HG02884 (cell line): ENCODE results near the gene ASB16.

Experiments
- ATAC-seq: cut with Tn5 transposase; IDR thresholded peaks from one replicate; pipeline ENCODE4 v1.9.1; 2021; ENCODE audit warnings: mild to moderate bottlenecking, moderate library complexity; ENCODE audit not compliant: unreplicated experiment

ASB16 gene

DNA sequence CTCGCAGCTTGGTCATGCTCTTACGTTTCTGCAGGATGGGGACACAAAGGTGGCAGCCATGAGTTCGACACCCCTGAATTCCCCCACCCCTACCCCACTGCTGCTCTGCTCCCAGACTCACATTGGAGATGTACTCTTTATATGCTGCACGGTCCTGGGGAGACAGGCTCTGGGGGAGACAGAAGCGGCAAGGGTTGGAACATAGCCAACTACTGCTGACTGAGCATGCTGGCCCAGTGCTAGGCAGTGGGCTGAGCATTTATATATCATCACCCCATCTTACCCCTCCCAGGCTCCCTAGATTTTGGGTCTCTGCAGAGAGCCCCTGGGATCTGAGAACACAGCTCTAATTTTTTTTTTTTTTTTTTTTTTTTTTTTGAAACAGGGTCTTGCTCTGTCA, 37.2 kb downstream of the ASB16 start:
- ATAC-seq: no peak

- peak; percentile 26 for ATAC-seq
Measured at GRCh38 chr17:44209786-44210341, 39.4 kb downstream of the ASB16 start.

DNA sequence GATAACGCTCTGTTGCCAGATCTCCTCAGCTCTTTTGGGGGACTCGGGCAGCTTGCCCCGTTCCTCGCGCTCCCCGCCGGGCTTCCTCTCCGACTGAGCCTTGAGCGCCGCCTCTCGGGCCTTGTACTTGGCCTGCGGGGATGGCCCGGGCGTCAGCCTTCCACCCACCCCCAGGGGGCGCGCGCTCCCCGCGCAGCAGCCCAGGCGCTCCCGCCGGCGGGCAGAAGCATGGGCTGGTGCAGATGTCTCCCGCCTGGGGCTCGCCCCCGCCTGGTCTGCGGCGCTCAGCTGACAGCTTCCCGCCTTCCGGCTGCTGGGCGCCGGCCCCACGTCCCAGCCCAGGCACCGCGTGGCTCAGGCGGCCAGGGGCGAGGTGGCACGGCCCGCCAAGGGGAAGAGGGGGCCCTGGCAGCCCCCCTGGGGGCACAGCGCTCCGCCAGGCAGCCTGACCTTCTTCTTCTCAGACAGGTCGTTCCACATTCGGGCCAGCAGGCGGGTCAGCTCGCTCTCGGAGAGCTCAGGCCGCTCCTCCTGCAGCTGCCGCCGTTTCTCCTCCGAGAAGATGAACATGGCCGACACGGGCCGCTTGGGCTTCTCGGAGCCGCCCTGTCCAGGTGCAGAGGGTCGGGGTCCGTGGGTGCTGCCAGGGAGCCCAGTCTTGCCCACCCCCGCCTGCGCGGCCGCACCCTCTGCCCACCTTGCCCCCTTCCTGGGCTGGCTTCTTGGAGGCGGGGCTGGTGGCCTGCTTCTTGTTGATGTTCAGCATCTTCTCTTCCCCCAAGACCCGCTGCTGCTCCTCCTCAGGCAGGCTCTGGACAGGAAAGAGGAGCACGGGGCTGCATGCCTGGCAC, 40.1 kb downstream of the ASB16 start:
- ATAC-seq: peak; percentile 76

- no peak for ATAC-seq
Measured at GRCh38 chr17:44211281-44212265, 41.1 kb downstream of the ASB16 start.

DNA sequence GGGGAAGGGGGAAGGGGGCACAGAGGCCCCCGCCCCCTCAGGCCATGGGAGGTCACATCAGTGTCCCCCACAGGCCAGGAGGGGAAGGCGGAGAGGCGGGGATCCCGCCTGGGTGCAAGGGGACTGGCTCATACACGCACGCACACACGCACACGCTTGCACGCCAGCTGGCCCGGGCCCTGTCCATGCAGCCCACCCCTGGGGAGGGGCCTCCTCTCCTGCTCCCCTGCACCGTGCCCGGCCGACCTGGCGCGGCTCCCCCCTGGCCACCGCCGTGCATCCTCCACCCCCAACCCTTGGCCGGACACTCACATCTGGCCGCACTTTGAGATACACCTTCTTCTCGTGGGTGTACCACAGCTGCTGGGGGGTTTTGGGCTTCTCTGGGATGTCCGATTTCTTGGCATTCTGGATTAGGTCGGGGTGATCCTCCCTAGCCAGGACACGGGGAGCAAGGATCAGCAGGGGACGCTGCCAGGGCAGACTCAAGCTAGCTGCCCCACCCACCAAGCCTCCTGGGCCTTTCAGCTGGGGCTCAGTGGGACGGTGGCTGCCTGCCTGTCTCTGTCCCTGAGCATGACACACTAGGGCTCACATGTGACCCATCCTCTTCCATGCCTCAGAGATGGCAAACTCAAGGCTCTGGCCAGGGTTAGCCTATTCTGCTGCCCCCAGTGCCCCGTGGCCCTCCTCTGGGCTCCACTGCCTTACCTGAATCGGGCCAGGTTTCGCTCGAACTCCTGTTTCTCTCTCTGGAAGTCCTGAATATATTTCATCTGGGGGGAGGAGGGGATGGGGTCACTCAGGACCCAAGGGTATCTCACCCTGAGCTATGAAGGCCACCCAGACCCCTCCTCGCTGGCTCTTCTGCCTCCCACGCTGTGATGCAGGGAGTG, 42.3 kb downstream of the ASB16 start:
- no peak for ATAC-seq

- ATAC-seq: no peak
Measured at GRCh38 chr17:44213403-44214229, 43.1 kb downstream of the ASB16 start.

- ATAC-seq: no peak
Measured at GRCh38 chr17:44214230-44214494, 43.7 kb downstream of the ASB16 start.

GRCh38 chr17:44214896-44215295, 44.4 kb downstream of the ASB16 start:
- no peak for ATAC-seq

- no peak for ATAC-seq
Measured at GRCh38 chr17:44216173-44216572, 45.7 kb downstream of the ASB16 start.

DNA sequence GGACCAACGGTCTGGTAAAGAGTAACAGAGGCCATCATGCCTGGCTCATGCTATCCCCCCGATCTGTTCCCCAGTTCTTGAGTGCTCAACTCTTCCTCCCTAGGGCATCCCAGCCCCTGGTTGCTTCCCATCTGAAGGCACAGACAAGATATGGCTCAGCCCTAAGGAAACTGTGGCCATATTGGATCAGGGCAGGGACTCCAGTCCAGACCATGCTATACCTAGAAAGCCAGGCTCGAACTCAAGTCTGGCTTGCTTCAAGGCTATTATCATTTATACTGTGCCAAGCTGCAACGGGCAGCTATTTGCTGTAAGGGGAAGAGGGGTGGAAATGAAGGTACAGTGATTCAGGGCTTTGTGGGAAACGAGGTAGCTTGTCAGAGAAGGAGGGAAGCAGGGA, 46.2 kb downstream of the ASB16 start:
- no peak for ATAC-seq

- no peak for ATAC-seq
Measured at GRCh38 chr17:44217738-44218343, 47.3 kb downstream of the ASB16 start.

DNA sequence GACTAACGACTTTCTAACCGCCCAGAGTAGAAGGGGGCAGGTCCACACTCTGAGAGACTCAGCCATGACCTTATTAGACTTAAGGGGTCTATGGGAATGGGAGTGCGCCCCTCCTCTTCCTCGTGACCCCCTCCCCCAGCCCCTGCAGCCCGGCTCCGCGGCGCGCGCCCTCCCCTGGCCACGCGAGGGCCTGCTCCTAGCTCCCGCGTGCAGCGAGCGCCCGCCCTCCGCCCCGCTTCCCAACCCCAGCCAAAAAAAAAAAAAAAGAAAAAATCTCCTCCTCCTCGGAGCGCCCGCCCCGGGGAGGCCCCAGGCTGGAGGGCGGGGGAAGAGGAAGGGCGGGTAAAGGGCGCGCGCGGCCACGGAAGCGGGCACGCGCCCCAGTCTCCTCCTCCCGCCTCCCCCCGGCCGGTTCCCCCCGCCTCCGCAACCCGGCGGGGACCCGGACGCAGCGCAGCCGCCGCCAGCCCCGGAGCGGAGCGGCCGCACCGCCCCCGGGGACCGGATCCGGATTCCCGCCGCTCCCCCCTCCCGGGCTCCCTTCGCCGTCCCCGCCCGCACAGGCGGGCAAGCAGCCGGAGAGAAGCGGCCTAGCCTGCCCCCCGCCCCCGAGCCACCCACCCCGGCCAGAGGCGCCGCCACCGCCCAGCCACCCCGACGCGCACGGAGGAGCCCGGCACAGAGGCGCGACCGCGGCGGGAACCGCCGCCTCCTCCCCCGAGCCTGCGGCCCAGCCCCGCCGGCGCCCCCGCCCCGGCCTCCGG, 48.0 kb downstream of the ASB16 start:
- ATAC-seq: no peak

- no peak for ATAC-seq
Measured at GRCh38 chr17:44219108-44219615, 48.7 kb downstream of the ASB16 start.

DNA sequence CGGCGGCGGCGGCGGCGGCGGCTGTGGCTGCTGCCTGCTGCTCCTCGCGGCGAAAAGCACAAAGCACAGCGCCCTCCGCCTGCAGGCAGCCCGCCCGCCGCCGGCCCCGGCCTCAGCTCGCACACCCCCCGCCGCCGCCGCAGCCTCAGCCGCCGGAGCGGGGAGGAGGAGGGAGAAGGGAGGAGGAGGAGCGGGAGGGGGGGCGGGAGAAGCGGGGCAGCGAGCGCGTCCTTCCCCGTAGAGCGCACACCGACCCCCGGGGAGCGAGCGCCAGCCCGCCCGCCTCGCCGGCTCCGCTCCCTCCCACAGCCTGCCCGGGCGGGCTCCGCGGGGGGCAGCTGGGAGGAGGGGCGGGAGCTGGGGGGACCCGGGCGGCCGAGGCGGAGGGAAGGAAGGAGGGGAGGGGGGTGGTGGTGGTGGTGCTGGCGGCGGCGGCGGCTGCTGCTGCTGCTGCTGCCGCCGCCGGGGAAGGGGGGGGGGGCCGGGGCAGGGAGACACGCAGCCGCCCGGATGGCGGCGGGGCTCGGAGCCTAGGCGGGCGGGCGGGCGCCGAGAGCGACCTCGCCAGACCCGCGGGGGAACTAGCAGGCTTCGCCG, 49.2 kb downstream of the ASB16 start, which contains the start of gene UBTF:
Gene UBTF, minus strand, starts transcription at position 60 of the 597 bp plus-strand sequence. CDS start 1,446 bp downstream, outside the sequence.
- no peak for ATAC-seq

DNA sequence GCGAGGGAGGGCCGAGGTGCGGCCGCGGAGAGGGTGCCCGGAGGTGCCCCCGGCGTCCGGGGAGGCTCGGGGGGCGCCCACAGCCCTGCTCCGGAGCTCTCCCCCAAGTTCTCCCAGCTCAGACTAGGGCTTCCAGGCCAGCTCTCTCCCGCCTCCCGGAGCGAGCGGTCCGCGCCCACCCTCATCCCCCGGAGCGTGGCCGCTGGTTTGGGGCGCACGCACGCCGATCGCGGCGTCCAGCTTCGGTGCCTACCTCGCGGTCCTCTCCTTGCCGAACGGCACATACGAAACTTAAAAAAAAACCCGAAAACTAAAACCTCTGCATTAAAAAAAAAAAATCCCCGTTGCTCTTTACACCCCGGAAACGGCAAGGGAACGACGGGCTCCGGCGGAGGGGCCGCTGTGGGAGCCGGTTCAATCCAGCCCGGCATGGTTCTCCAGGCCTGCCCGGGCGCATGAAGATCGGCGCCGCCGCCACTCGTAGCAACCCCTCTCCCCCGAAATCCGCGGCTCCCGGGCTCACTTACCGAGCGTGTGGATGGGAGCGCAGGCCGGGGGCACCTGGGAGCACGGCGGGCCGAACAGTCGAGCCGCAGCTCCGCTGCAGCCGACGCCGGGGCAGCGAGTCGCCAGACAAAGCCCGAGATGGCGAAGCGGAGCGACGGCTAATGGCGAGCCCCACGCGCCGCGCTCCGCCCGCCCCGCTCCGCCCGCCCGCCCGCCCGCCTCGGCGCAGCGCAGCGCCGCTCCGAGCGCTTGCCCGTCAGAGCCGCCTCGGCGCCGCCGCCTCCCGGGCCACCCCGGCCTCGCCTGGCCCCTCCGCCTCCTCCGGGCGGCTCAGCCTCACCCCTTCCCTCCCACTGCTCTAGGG, 49.9 kb downstream of the ASB16 start:
- ATAC-seq: no peak

- ATAC-seq: no peak
Measured at GRCh38 chr17:44221084-44221861, 50.8 kb downstream of the ASB16 start.
